HepG2 (cell line): ENCODE data around the gene EXOC3L2.

Source experiments
- CCAR2 ChIP-seq: fragments of 200-400 bp; formaldehyde crosslinking; optimal IDR thresholded peaks from 2 replicates; pipeline ENCODE3; 2018; ENCODE audit warnings: low read depth, mild to moderate bottlenecking, low read length, moderate library complexity
- HNRNPLL ChIP-seq: fragments of 200-400 bp; formaldehyde crosslinking; IDR thresholded peaks from 2 replicates; pipeline ENCODE4 v1.6.1; 2017; ENCODE audit warnings: mild to moderate bottlenecking, low read depth, low read length; ENCODE audit not compliant: poor library complexity, severe bottlenecking
- KDM1A ChIP-seq: IDR thresholded peaks from 2 replicates; pipeline ENCODE4 v1.6.1; 2016; ENCODE audit warnings: missing compliant biosample characterization
- POLR2AphosphoS5 ChIP-seq: IDR thresholded peaks from 2 replicates; pipeline ENCODE4 v1.6.1; 2012; ENCODE audit warnings: low read depth, low read length
- TBL1XR1 ChIP-seq: fragments of 150-350 bp; IDR thresholded peaks from 2 replicates; pipeline ENCODE4 v1.6.1; 2014; ENCODE audit warnings: borderline replicate concordance, low read length; ENCODE audit not compliant: partially characterized antibody
- TCF12 ChIP-seq, 2 experiments: fragments of 450-650 bp in 1 of 2; sonication (generic) in 1 of 2; formaldehyde crosslinking in 1 of 2; IDR thresholded peaks; 2 replicates each; pipeline versions ENCODE4 v1.6.1 to v1.8.0; 2017 to 2022; ENCODE audit warnings: antibody characterized with exemption in 1 of 2, mild to moderate bottlenecking in 1 of 2, missing genetic modification reagents in 1 of 2, moderate library complexity in 1 of 2
- ZC3H13 ChIP-seq: sonication (generic); formaldehyde crosslinking; IDR thresholded peaks from 2 replicates; pipeline ENCODE4 v1.8.1; 2023; ENCODE audit warnings: mild to moderate bottlenecking, missing genetic modification reagents, moderate library complexity
- ZNF292 ChIP-seq: sonication (generic); formaldehyde crosslinking; IDR thresholded peaks from 2 replicates; pipeline ENCODE4 v1.8.1; 2022; ENCODE audit warnings: mild to moderate bottlenecking, low read depth, missing genetic modification reagents, borderline replicate concordance
- ZNF83 ChIP-seq: sonication (generic); formaldehyde crosslinking; IDR thresholded peaks from 2 replicates; pipeline ENCODE4 v1.4.0; 2020; ENCODE audit warnings: missing genetic modification reagents, mild to moderate bottlenecking, borderline replicate concordance
- ZSCAN25 ChIP-seq: sonication (generic); formaldehyde crosslinking; IDR thresholded peaks from 2 replicates; pipeline ENCODE4 v1.8.0; 2022; ENCODE audit warnings: mild to moderate bottlenecking, missing genetic modification reagents
- TF ChIP-seq, protein P1 (sequence below), 2 experiments: sonication (generic) in 1 of 2; formaldehyde crosslinking in 1 of 2; IDR thresholded peaks; 2 replicates each; pipeline versions ENCODE4 v1.5.1 to v1.6.1; 2011 to 2020; ENCODE audit warnings: borderline replicate concordance in 1 of 2, low read depth in 1 of 2, low read length in 1 of 2, mild to moderate bottlenecking in 1 of 2, missing genetic modification reagents in 1 of 2, moderate library complexity in 1 of 2
- TF ChIP-seq, protein P2 (sequence below): sonication (generic); formaldehyde crosslinking; IDR thresholded peaks from 2 replicates; pipeline ENCODE4 v1.9.0; 2021; ENCODE audit warnings: missing genetic modification reagents, mild to moderate bottlenecking, borderline replicate concordance
- TF ChIP-seq, protein P3 (sequence below): sonication (generic); formaldehyde crosslinking; IDR thresholded peaks from 2 replicates; pipeline ENCODE4 v1.4.0; 2020; ENCODE audit warnings: missing genetic modification reagents

DNA sequence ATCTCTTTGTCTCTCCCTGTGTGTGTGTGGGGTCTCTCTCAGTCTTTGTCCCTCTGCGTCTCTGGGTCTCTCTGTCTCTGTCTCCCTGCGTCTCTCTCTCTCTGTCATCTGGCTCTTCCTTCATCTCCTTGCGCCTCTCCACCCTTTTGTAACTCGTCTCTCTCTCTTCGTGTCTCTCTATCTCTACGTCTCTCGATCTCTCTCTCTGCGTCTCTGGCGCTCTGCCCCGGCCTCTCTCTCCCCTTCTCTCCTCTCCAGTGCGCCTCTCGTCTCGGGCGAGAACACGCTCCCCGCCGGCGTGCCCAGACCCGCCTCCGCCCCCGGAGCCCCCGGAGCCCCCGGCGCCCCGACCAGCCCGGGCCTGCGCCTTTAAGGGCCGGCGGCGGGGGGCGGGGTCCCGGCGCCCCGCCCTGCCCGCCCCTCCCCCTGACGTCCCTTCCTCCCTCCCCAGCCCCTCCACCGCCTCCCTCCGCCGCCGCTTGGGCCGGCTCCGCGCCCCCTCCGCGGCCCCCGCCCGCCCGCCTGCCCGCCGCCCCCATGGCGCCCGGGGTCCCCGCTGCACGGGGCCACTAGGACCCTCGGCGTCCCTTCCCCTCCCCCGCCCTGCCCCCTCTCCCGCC lies 5.7 kb upstream of the EXOC3L2 start, which contains the start of gene MARK4:
- TF ChIP-seq CCAR2 (no peak), HNRNPLL (no peak), ZSCAN25 (CRISPR knock-in tag) (no peak), POLR2AphosphoS5 (no peak), KDM1A (CRISPR knock-in tag) (no peak), TBL1XR1 (no peak), ZC3H13 (CRISPR knock-in tag) (no peak), TCF12 (IDR thresholded peaks at IDR 0.05) (no peak), TCF12 (CRISPR knock-in tag; IDR thresholded peaks at IDR 0.05) (no peak), ZNF292 (CRISPR knock-in tag) (no peak), ZNF83 (CRISPR knock-in tag) (no peak)
- TF ChIP-seq, protein P1, sequence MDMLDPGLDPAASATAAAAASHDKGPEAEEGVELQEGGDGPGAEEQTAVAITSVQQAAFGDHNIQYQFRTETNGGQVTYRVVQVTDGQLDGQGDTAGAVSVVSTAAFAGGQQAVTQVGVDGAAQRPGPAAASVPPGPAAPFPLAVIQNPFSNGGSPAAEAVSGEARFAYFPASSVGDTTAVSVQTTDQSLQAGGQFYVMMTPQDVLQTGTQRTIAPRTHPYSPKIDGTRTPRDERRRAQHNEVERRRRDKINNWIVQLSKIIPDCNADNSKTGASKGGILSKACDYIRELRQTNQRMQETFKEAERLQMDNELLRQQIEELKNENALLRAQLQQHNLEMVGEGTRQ (IDR thresholded peaks at IDR 0.05; ENCODE audit: low read depth, low read length), result no peak
- TF ChIP-seq, protein P1 (CRISPR knock-in tag; IDR thresholded peaks at IDR 0.05; ENCODE audit: borderline replicate concordance), result no peak
- TF ChIP-seq, protein P2, sequence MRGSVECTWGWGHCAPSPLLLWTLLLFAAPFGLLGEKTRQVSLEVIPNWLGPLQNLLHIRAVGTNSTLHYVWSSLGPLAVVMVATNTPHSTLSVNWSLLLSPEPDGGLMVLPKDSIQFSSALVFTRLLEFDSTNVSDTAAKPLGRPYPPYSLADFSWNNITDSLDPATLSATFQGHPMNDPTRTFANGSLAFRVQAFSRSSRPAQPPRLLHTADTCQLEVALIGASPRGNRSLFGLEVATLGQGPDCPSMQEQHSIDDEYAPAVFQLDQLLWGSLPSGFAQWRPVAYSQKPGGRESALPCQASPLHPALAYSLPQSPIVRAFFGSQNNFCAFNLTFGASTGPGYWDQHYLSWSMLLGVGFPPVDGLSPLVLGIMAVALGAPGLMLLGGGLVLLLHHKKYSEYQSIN (CRISPR knock-in tag), result no peak
- TF ChIP-seq, protein P3, sequence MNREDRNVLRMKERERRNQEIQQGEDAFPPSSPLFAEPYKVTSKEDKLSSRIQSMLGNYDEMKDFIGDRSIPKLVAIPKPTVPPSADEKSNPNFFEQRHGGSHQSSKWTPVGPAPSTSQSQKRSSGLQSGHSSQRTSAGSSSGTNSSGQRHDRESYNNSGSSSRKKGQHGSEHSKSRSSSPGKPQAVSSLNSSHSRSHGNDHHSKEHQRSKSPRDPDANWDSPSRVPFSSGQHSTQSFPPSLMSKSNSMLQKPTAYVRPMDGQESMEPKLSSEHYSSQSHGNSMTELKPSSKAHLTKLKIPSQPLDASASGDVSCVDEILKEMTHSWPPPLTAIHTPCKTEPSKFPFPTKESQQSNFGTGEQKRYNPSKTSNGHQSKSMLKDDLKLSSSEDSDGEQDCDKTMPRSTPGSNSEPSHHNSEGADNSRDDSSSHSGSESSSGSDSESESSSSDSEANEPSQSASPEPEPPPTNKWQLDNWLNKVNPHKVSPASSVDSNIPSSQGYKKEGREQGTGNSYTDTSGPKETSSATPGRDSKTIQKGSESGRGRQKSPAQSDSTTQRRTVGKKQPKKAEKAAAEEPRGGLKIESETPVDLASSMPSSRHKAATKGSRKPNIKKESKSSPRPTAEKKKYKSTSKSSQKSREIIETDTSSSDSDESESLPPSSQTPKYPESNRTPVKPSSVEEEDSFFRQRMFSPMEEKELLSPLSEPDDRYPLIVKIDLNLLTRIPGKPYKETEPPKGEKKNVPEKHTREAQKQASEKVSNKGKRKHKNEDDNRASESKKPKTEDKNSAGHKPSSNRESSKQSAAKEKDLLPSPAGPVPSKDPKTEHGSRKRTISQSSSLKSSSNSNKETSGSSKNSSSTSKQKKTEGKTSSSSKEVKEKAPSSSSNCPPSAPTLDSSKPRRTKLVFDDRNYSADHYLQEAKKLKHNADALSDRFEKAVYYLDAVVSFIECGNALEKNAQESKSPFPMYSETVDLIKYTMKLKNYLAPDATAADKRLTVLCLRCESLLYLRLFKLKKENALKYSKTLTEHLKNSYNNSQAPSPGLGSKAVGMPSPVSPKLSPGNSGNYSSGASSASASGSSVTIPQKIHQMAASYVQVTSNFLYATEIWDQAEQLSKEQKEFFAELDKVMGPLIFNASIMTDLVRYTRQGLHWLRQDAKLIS (CRISPR knock-in tag), result no peak
